Mesenchymal stem cell (in vitro differentiated cells and primary cell): ENCODE measurements around the gene TRIM73.
"Not testable (repeated sequence)": the region's sequence is repeated elsewhere in the genome, so short reads cannot be mapped to it uniquely, and the experiment has no call there.

Experiments used
- DNase-seq: peaks from one replicate; pipeline ENCODE4 v3.0.0-alpha.2; 2013
- H2AFZ ChIP-seq: one replicate; pipeline ENCODE4 v1.6.1; 2013; ENCODE audit warnings: low read depth, mild to moderate bottlenecking, control low read depth, inconsistent platforms, low read length, moderate library complexity
- H2AK5ac ChIP-seq: 2 replicates; pipeline ENCODE4 v1.6.1; 2013; ENCODE audit warnings: low read length, moderate library complexity, mild to moderate bottlenecking, inconsistent platforms; ENCODE audit not compliant: severe bottlenecking
- H2BK120ac ChIP-seq: one replicate; pipeline ENCODE4 v1.6.1; 2013; ENCODE audit warnings: low read depth, mild to moderate bottlenecking, inconsistent platforms, low read length, moderate library complexity
- H2BK12ac ChIP-seq, 2 experiments: one replicate each; pipeline ENCODE4 v1.6.1; 2013; ENCODE audit warnings: inconsistent platforms in 2 of 2, low read length in 2 of 2, mild to moderate bottlenecking in 2 of 2, moderate library complexity in 2 of 2, control low read depth in 1 of 2
- H2BK15ac ChIP-seq: one replicate; pipeline ENCODE4 v1.6.1; 2013; ENCODE audit warnings: mild to moderate bottlenecking, low read depth, inconsistent platforms; ENCODE audit not compliant: poor library complexity, severe bottlenecking
- H2BK5ac ChIP-seq: 2 replicates; pipeline ENCODE4 v1.6.1; 2013; ENCODE audit warnings: low read depth, mild to moderate bottlenecking, low read length, control low read depth, inconsistent platforms; ENCODE audit not compliant: poor library complexity, severe bottlenecking
- H3K14ac ChIP-seq, 2 experiments: one replicate each; pipeline ENCODE4 v1.6.1; 2013; ENCODE audit warnings: inconsistent platforms in 2 of 2, low read length in 2 of 2, control low read depth in 1 of 2, mild to moderate bottlenecking in 1 of 2, moderate library complexity in 1 of 2
- H3K18ac ChIP-seq, 2 experiments: one replicate each; pipeline ENCODE4 v1.6.1; 2013; ENCODE audit warnings: inconsistent platforms in 2 of 2, low read length in 2 of 2, control low read depth in 1 of 2, low read depth in 1 of 2, mild to moderate bottlenecking in 1 of 2
- H3K23ac ChIP-seq, 2 experiments: one replicate each; pipeline ENCODE4 v1.6.1; 2013; ENCODE audit warnings: inconsistent platforms in 2 of 2, low read length in 2 of 2, mild to moderate bottlenecking in 2 of 2, moderate library complexity in 2 of 2, control low read depth in 1 of 2
- H3K27ac ChIP-seq: 2 replicates; pipeline ENCODE4 v1.5.1; 2013; ENCODE audit warnings: mild to moderate bottlenecking, moderate library complexity, low read length, control low read depth, inconsistent platforms; ENCODE audit not compliant: poor library complexity, severe bottlenecking
- H3K27me3 ChIP-seq, 2 experiments: 2 replicates each; pipeline versions ENCODE4 v1.6.1 to v1.7.0; 2013; ENCODE audit warnings: low read length in 2 of 2, mild to moderate bottlenecking in 2 of 2, moderate library complexity in 2 of 2, control low read depth in 1 of 2, inconsistent platforms in 1 of 2; ENCODE audit not compliant: control insufficient read depth in 1 of 2, insufficient read depth in 1 of 2
- H3K36me3 ChIP-seq, 2 experiments: 2 replicates each; pipeline versions ENCODE4 v1.6.1 to v1.7.0; 2013; ENCODE audit warnings: low read length in 2 of 2, control low read depth in 1 of 2, inconsistent platforms in 1 of 2, low read depth in 1 of 2, mild to moderate bottlenecking in 1 of 2; ENCODE audit not compliant: insufficient read depth in 2 of 2, control insufficient read depth in 1 of 2
- H3K4ac ChIP-seq, 2 experiments: one replicate each; pipeline ENCODE4 v1.6.1; 2013; ENCODE audit warnings: inconsistent platforms in 2 of 2, low read length in 2 of 2, mild to moderate bottlenecking in 2 of 2, moderate library complexity in 2 of 2, control low read depth in 1 of 2, low read depth in 1 of 2
- H3K4me1 ChIP-seq: 2 replicates; pipeline ENCODE4 v1.6.1; 2013; ENCODE audit warnings: low read depth, low read length, control low read depth; ENCODE audit not compliant: control insufficient read depth, insufficient read depth
- H3K4me2 ChIP-seq: 2 replicates; pipeline ENCODE4 v1.6.1; 2013; ENCODE audit warnings: low read length, mild to moderate bottlenecking, inconsistent platforms; ENCODE audit not compliant: poor library complexity, severe bottlenecking
- H3K4me3 ChIP-seq, 2 experiments: 2 replicates each; pipeline versions ENCODE4 v1.5.1 to v1.7.0; 2013; ENCODE audit warnings: low read length in 2 of 2, mild to moderate bottlenecking in 2 of 2, control low read depth in 1 of 2, low read depth in 1 of 2; ENCODE audit not compliant: insufficient read depth in 1 of 2
- H3K79me1 ChIP-seq: replicated peaks from 2 replicates; pipeline ENCODE4 v1.6.1; 2013; ENCODE audit warnings: mild to moderate bottlenecking, control low read depth, low read length, inconsistent platforms; ENCODE audit not compliant: poor library complexity, severe bottlenecking
- H3K9ac ChIP-seq: 2 replicates; pipeline ENCODE4 v1.7.0; 2013; ENCODE audit warnings: mild to moderate bottlenecking, low read length, moderate library complexity
- H3K9me3 ChIP-seq: 2 replicates; pipeline ENCODE4 v1.7.0; 2013; ENCODE audit warnings: mild to moderate bottlenecking, low read length; ENCODE audit not compliant: control insufficient read depth
- H4K8ac ChIP-seq: one replicate; pipeline ENCODE4 v1.6.1; 2013; ENCODE audit warnings: inconsistent platforms, mild to moderate bottlenecking, low read length, moderate library complexity
- H4K91ac ChIP-seq: one replicate; pipeline ENCODE4 v1.6.1; 2013; ENCODE audit warnings: mild to moderate bottlenecking, low read length, inconsistent platforms
- WGBS: methylation state at CpG from one replicate; pipeline ENCODE4 v1.1.7; 2013; ENCODE audit warnings: mixed read lengths; 5-methylcytosine and 5-hydroxymethylcytosine counted together

Gene TRIM73

GRCh38 chr7:75366643-75367042 is 28.8 kb upstream of the TRIM73 start:
- H3K4me1 ChIP-seq, H2BK5ac ChIP-seq, H3K4me2 ChIP-seq, H2BK15ac ChIP-seq, H4K91ac ChIP-seq, H2AK5ac ChIP-seq, H2AFZ ChIP-seq, H3K36me3 ChIP-seq, H3K23ac ChIP-seq, H3K9me3 ChIP-seq, H3K27ac ChIP-seq, H3K27me3 ChIP-seq, H3K4me3 ChIP-seq, H3K14ac ChIP-seq, H2BK12ac ChIP-seq, H4K8ac ChIP-seq, H2BK120ac ChIP-seq, H3K79me1 ChIP-seq, DNase-seq, H3K9ac ChIP-seq, H3K4ac ChIP-seq, H3K18ac ChIP-seq: not testable (repeated sequence)
- WGBS: no CpG with 5 or more reads among the region's 5 CpGs

DNA sequence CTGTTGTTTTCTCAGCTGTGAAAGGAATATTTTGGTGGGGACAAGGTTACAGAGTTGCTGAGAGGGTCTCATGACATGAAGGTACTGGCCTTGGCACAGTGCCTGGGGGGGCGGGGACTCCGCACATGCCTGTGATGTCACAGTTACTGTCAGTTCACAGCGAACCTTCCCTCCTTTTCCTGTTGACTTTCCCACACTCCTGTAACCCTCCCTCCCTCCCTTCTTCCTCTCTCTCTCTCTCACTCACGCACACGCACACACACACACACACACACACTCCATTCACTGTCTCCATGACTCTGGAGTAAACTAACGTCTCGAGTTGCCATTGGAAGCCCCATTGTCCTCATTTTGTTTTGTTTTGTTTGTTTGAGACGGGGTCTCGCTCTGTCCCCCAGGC is 28.1 kb upstream of the TRIM73 start:
- H2AK5ac ChIP-seq, H3K4me3 ChIP-seq, H3K79me1 ChIP-seq, H2BK12ac ChIP-seq, H3K18ac ChIP-seq, H3K27me3 ChIP-seq, H4K8ac ChIP-seq, H3K4me2 ChIP-seq, H4K91ac ChIP-seq, H3K4ac ChIP-seq, H3K9ac ChIP-seq, H2BK120ac ChIP-seq, H2BK15ac ChIP-seq, H3K23ac ChIP-seq, H3K27ac ChIP-seq, H2AFZ ChIP-seq, H3K14ac ChIP-seq, H2BK5ac ChIP-seq, H3K36me3 ChIP-seq, H3K4me1 ChIP-seq, DNase-seq, H3K9me3 ChIP-seq: not testable (repeated sequence)
- no CpG with 5 or more reads among the region's 9 CpGs for WGBS

DNA sequence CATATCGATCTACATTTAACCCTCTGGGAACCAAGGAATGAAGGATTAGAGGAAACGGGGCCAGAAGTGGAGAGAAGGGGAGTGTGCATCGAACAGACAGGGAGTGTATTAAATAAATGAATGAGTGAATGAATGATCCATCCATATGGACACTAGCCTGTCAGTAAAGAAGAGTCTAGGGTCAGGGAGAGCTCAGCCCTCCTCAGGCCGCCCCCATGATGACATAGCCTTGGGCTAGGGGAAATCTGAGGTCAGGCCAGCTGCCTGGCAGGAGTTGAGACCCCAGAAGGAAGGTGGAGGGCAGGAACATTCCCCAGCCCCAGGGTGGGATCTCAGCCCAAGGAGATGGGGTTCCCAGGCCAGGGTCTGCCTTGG is 21.3 kb upstream of the TRIM73 start:
- not testable (repeated sequence) for H4K91ac ChIP-seq, H2AFZ ChIP-seq
- WGBS: no CpG with 5 or more reads among the region's 4 CpGs

DNA sequence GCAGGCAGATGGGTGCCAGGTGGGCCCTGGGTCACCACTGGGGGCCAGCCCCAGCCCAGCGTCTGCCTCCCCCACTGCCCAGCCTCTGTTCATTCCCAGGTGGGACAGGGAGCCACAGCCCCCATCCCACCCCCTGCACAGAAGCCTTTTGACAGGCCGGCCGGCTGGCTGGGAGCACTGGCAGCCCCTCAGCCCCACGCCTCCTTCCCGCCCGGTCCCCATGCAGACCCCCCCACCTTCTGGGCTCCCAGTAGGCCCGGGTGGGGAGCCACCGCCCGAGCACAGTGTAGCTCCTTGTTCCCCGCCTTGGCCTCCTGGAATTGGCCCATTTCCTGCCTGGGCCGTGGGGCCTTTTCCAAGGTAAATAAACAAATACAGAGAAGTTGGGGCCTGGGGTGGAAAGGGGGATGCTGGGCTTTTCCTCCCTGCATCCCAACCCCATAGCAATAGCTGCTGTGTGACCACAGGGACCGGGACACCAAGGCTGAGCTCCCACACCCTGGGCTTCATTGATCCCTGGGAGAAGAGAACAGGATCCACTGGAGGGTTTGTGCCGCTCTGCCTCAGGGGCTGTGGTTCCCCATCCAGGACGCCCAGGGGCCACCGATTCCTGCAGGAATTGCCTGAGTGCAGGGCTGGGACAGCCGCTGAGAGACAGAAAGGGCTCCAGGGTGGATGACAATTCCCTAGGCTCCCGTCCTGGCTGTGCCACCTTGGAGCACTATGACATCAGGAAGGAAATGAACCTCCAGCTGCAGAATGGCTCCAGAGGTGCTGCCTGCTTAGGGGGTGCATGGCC is 20.7 kb upstream of the TRIM73 start:
- not testable (repeated sequence) for H3K4me2 ChIP-seq, H3K4me3 ChIP-seq, H4K91ac ChIP-seq, H3K14ac ChIP-seq, H3K36me3 ChIP-seq, H2AK5ac ChIP-seq, H3K4ac ChIP-seq, H2AFZ ChIP-seq, H3K27me3 ChIP-seq, H2BK120ac ChIP-seq, H3K27ac ChIP-seq, DNase-seq, H3K9me3 ChIP-seq, H3K9ac ChIP-seq, H4K8ac ChIP-seq, H3K4me1 ChIP-seq, H2BK5ac ChIP-seq, H2BK12ac ChIP-seq, H3K23ac ChIP-seq, H3K18ac ChIP-seq, H2BK15ac ChIP-seq, H3K79me1 ChIP-seq
- WGBS: no CpG with 5 or more reads among the region's 17 CpGs

More for the DNA sequence above, 21.3 kb upstream of the TRIM73 start:
- H3K4me1 ChIP-seq, H3K4me3 ChIP-seq, H3K9me3 ChIP-seq, H3K36me3 ChIP-seq, H2BK5ac ChIP-seq, H3K18ac ChIP-seq, H3K9ac ChIP-seq, H3K23ac ChIP-seq, H3K4ac ChIP-seq, H3K4me2 ChIP-seq, H3K14ac ChIP-seq, H2AK5ac ChIP-seq, H2BK120ac ChIP-seq, H2BK12ac ChIP-seq, H3K27me3 ChIP-seq, H2BK15ac ChIP-seq, H4K8ac ChIP-seq, DNase-seq, H3K79me1 ChIP-seq, H3K27ac ChIP-seq: not testable (repeated sequence)
